ENCODE data around the gene TMEFF2. TPM values are rescaled to one million over a fixed set of nuclear protein-coding genes. Genes with fewer than 3 reads are reported as not detected.
A peak's percentile ranks its signal among the peaks of the same experiment; 100 is the strongest.

Gene TMEFF2
- total and polyA plus RNA-seq, 2 experiments from 2014 or later: 0.15 to 1.3 TPM

GRCh38 chr2:192196421-192197194 lies 1.9 kb upstream of the TMEFF2 start:
- no peak overlapping the region for H3K4me3 ChIP-seq
- DNase-seq (ENCODE audit: low read depth in 1 of 2, low spot score in 1 of 2): peak in 1 of 2 donors; percentile 11
- no peak for TF ChIP-seq CTCF (IDR thresholded peaks at IDR 0.05; ENCODE audit: low read depth, low read length)

GRCh38 chr2:192195548-192196418 lies 1.1 kb upstream of the TMEFF2 start:
- Histone ChIP-seq H3K27ac (no peak overlapping the region), H3K27me3 (peaks cover 100% of the 10 kb centered on the region)

More at GRCh38 chr2:192196421-192197194, 1.9 kb upstream of the TMEFF2 start:
- peaks cover 98% of the 10 kb centered on the region for H3K27me3 ChIP-seq
- H3K4me1 ChIP-seq (ENCODE audit: low read depth): peaks cover 11% of the 10 kb centered on the region
- H3K9me3 ChIP-seq (ENCODE audit: low read depth): no peaks in the 10 kb centered on the region
- H3K36me3 ChIP-seq: no peaks in the 10 kb centered on the region
- H3K27ac ChIP-seq: no peak overlapping the region

GRCh38 chr2:192194265-192194865 lies 368 bp downstream of the TMEFF2 start:
- peaks cover 93% of the 10 kb centered on the region for H3K27me3 ChIP-seq

More at GRCh38 chr2:192195548-192196418, 1.1 kb upstream of the TMEFF2 start:
- no peak for TF ChIP-seq CTCF (IDR thresholded peaks at IDR 0.05; ENCODE audit: low read depth, low read length)
- Histone ChIP-seq H3K36me3 (no peaks in the 10 kb centered on the region), H3K9me3 (ENCODE audit: low read depth) (no peaks in the 10 kb centered on the region), H3K4me1 (ENCODE audit: low read depth) (peaks cover 11% of the 10 kb centered on the region), H3K4me3 (peak overlapping the region; percentile 38)
- peak; percentile 42 for DNase-seq (ENCODE audit: low read depth in 1 of 2, low spot score in 1 of 2)

GRCh38 chr2:192190474-192190873 lies 4.3 kb downstream of the TMEFF2 start:
- no peaks in the 10 kb centered on the region for H3K9me3 ChIP-seq (ENCODE audit: low read depth)
- H3K4me3 ChIP-seq: no peak overlapping the region
- peaks cover 5% of the 10 kb centered on the region for H3K4me1 ChIP-seq (ENCODE audit: low read depth)
- DNase-seq (ENCODE audit: low read depth in 1 of 2, low spot score in 1 of 2): peak; percentile 28 to 61
- no peak overlapping the region for H3K27ac ChIP-seq
- TF ChIP-seq CTCF (IDR thresholded peaks at IDR 0.05; ENCODE audit: low read depth, low read length): peak; percentile 68
- H3K36me3 ChIP-seq: no peaks in the 10 kb centered on the region
- H3K27me3 ChIP-seq: peaks cover 64% of the 10 kb centered on the region

More at GRCh38 chr2:192194265-192194865, 368 bp downstream of the TMEFF2 start:
- H3K4me1 ChIP-seq (ENCODE audit: low read depth): peaks cover 11% of the 10 kb centered on the region
- DNase-seq (ENCODE audit: low read depth in 1 of 2, low spot score in 1 of 2): peak; percentile 14 to 45
- H3K9me3 ChIP-seq (ENCODE audit: low read depth): no peaks in the 10 kb centered on the region
- H3K27ac ChIP-seq: no peak overlapping the region
- H3K4me3 ChIP-seq: peak overlapping the region; percentile 38
- H3K36me3 ChIP-seq: no peaks in the 10 kb centered on the region
- no peak for TF ChIP-seq CTCF (IDR thresholded peaks at IDR 0.05; ENCODE audit: low read depth, low read length)

GRCh38 chr2:192186806-192187205 lies 7.9 kb downstream of the TMEFF2 start:
- no peak for TF ChIP-seq CTCF (IDR thresholded peaks at IDR 0.05; ENCODE audit: low read depth, low read length)
- DNase-seq (ENCODE audit: low read depth in 1 of 2, low spot score in 1 of 2): no peak
- Histone ChIP-seq H3K4me1 (ENCODE audit: low read depth) (no peaks in the 10 kb centered on the region), H3K9me3 (ENCODE audit: low read depth) (no peaks in the 10 kb centered on the region), H3K27ac (no peak overlapping the region), H3K4me3 (no peak overlapping the region), H3K27me3 (peaks cover 27% of the 10 kb centered on the region), H3K36me3 (no peaks in the 10 kb centered on the region)

Data from cardiac muscle cell (in vitro differentiated cells and primary cell).